ENCODE results near the gene ABCC8.

DNA sequence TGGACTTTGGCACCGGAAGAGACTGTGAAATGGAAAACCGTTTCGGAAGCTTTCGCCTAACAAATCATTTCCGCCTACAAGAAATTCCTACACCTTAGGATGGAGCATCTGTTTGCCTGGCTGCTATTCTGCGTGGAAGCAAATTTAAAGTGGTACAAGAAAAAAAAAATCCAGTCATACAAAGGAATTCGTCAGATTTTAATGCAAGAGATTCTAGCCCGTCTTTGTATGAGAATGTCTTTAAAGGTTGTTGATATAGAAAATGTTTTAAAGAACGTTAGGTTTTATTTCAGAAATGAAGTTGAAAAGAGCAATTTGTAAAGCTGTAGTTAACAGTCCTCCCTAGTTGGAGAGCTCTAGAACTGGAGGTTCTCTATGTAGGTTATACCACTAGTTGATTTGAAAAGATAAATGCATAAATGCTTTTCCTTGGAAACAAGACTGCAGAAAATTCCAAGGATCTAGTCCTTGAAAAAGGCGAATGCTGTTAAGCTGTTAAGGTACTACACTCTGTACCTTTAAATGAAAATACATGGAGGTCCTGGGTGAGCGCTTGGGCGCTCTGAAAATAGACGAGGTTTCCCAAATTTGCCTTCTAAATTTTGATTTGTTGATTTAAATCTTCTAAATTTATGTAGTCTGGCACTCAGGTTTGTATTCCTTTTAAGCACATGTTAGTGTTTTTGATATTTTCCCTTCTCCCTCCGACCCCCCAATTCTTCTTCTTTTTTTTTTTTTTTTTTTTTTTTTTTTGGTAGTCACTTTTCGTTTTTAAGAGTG is 122.6 kb downstream of the ABCC8 start:
- TF ChIP-seq POLR2A (IDR thresholded peaks at IDR 0.05) = no peak
- TF ChIP-seq, protein P1, sequence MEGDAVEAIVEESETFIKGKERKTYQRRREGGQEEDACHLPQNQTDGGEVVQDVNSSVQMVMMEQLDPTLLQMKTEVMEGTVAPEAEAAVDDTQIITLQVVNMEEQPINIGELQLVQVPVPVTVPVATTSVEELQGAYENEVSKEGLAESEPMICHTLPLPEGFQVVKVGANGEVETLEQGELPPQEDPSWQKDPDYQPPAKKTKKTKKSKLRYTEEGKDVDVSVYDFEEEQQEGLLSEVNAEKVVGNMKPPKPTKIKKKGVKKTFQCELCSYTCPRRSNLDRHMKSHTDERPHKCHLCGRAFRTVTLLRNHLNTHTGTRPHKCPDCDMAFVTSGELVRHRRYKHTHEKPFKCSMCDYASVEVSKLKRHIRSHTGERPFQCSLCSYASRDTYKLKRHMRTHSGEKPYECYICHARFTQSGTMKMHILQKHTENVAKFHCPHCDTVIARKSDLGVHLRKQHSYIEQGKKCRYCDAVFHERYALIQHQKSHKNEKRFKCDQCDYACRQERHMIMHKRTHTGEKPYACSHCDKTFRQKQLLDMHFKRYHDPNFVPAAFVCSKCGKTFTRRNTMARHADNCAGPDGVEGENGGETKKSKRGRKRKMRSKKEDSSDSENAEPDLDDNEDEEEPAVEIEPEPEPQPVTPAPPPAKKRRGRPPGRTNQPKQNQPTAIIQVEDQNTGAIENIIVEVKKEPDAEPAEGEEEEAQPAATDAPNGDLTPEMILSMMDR (IDR thresholded peaks at IDR 0.05) = no peak
